GM18867 (cell line): ENCODE results near the gene LDLRAD4.
"Not testable (repeated sequence)": the region's sequence is repeated elsewhere in the genome, so short reads cannot be mapped to it uniquely, and the experiment has no call there.

Experiments
- ATAC-seq: cut with Tn5 transposase; IDR thresholded peaks from one replicate; pipeline ENCODE4 v1.9.1; 2021; ENCODE audit warnings: mild to moderate bottlenecking, moderate library complexity; ENCODE audit not compliant: unreplicated experiment

LDLRAD4 gene

GRCh38 chr18:13676471-13676870, 457.9 kb downstream of the LDLRAD4 start:
- no peak for ATAC-seq

DNA sequence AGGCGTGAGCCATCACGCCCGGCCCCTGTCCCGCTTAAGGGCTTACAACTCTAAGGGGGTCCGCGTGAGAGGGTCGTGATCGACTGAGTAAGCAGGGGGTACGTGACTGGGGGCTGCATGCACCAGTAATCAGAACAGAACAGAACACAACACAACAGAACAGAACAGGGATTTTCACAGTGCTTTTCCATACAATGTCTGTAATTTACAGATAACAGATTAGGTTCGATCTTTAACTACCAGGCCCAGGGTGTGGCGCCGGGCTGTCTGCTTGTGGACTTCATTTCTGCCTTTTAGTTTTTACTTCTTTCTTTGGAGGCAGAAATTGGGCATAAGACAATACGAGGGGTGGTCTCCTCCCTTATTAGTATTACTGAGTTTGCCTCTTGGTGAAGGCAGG, 458.8 kb downstream of the LDLRAD4 start:
- ATAC-seq: not testable (repeated sequence)

DNA sequence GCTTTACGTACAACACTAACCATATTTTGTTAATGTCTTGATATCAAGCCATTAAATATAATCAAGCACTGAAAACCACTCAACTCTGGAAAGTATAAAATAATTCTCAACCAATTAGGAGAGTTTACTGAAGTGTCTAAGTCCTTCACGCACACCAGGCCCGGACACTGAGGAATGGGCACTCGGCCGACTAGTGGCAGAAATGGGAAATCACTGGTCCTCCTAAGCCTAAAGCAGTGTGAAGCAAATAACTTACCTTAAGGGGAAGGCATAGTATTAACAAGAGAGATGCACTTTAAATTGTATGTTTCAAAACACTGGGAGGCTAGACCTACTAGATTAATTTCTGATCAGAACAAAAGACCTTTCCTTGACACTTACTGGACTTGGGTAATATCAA, 462.1 kb downstream of the LDLRAD4 start:
- peak; percentile 86 for ATAC-seq

DNA sequence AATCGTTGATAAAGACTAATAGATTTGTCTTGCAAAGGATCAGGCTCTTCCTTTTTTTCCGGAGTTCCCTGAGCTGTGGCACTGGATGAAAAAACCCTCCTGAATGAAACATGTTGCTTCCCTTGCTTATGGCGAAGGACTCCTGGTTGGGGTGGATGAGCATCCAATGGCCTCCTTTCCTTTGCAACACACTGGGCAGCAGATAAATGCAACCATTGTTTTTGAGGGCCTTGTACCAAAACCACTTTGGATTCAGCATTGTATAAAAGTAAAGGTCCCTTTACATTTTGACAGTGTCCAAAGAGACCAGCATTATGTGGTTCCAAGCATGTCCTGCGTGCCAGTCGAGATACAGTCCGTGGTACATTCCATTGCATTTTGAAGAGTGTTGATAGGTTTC, 463.1 kb downstream of the LDLRAD4 start:
- no peak for ATAC-seq

GRCh38 chr18:13684546-13684945, 466.0 kb downstream of the LDLRAD4 start:
- no peak for ATAC-seq

DNA sequence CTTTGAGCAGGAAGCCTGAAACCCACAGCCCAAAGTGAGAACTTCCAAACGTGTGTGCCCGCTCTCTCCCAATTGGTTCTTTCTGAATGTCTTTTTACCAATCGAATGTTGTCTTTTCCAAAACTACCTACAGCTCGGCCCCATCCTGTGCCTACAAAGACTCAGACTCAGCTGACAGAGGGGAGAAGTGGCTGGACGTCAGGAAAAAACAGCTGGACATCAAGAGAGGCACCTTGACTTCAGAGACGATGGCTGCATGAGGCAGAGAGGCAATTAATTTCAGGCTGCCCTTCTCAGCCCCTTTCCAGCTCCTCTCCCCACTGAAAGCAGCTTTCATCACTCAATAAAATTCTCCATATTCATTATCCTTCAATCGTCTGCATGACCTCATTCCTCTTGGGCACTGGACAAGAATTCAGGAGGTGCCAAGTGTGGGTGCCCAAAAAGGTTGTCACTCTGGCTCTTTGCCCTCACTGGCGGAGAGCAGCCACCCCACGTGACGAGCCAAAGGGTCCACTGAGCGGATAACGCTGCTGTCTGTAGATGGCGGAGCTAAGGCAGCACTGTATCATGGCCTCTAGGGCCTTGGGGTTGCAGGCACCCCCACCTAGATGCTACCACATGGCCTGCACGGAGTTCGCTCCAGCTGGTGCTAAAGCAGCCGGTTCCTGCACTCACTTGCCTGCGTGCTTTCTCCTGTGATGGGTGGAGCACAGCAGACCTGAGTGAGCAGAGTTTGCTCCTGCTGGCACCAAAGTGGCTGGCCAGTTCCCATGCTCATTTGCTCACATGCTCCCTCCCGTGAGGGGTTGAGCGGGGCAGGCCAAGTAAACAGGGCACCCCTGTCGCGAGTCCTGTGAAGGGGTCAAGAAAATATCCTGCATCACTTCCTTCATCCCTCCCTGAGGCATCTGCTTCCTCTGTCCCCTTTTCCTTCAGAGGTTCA, 469.9 kb downstream of the LDLRAD4 start:
- ATAC-seq: no peak

DNA sequence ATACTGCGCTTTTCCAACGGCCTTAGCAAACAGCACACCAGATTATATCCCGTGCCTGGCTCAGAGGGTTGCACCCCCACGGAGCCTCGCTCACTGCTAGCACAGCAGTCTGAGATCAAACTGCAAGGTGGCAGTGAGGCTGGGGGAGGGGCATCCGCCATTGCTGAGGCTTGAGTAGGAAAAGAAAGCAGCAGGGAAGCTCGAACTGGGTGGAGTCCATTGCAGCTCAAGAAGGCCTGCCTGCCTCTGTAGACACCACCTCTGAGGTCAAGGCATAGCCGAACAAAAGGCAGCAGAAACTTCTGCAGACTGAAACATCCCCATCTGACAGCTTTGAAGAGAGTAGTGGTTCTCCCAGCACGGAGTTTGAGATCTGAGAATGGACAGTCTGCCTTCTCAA, 471.5 kb downstream of the LDLRAD4 start:
- not testable (repeated sequence) for ATAC-seq

- ATAC-seq: not testable (repeated sequence)
Measured at GRCh38 chr18:13695337-13695736, 476.8 kb downstream of the LDLRAD4 start.

DNA sequence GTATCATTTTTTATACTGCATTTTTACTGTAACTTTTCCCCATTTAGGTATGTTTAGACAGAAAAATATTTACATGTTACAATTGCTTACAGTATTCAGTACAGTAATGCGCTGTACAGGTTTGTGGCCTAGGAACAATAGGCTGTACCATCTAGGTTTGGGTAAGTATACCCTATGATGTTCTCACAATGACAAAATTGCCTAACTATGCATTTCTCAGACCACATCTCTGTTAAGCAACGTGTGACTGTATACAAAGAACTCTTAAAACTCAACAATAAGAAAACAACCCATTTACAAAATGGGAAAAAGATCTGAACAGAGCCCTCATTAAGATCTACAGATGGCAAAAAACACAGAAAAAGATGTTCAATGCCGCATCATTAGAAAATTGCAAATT, 478.4 kb downstream of the LDLRAD4 start:
- no peak for ATAC-seq

DNA sequence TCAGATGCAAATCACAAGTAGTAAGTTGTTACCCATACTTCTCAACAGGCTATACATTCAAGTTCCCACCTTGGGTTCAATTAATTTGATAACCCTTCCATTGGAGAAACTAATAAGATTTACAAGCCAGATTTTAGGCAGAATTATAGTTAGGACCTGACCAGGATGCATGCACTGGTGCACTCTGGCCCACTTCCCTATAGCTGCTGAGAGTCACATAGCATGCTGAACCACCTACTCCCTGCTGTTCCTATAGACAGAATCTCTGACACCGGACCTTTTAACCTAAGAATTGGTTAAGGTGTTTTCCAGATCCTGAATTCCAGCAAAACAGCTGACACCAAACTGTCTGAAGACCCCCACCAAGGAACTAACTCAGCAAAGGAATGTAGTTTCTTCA, 481.6 kb downstream of the LDLRAD4 start:
- ATAC-seq: no peak
